Measurements from ENCODE around the gene LIN54. TPM values are rescaled to one million over a fixed set of nuclear protein-coding genes. Genes with fewer than 3 reads are reported as not detected.

Gene LIN54
- total and polyA plus RNA-seq, 9 of the 15 experiments (the other 6 are each of a cell fraction or from before 2014, with no cell fraction given) = 2.2 to 22.5 (median 15.8) TPM

- TF ChIP-seq RBM25 (IDR thresholded peaks at IDR 0.05; ENCODE audit: low read depth, low read length, severe bottlenecking) (no peak), MLLT1 (IDR thresholded peaks at IDR 0.05) (peak in 1 of 2 experiments; percentile 100), ZFP30 (CRISPR knock-in tag; IDR thresholded peaks at IDR 0.05; ENCODE audit: borderline replicate concordance) (no peak), STAT5A (IDR thresholded peaks at IDR 0.05; ENCODE audit: borderline replicate concordance, low read length) (peak; percentile 59; the same call in 1 of the 2 replicates), ZNF121 (CRISPR knock-in tag; conservative IDR thresholded peaks at IDR 0.05) (no peak), RERE (CRISPR knock-in tag; IDR thresholded peaks at IDR 0.05; ENCODE audit: borderline replicate concordance) (no peak), IRF9 (tag; IDR thresholded peaks at IDR 0.05) (no peak), ZNF778 (CRISPR knock-in tag; IDR thresholded peaks at IDR 0.05) (no peak), NR2C1 (IDR thresholded peaks at IDR 0.05) (peak; percentile 79), NR2C1 (tag; IDR thresholded peaks at IDR 0.05) (peak; percentile 62), EWSR1 (IDR thresholded peaks at IDR 0.05; ENCODE audit: borderline replicate concordance, low read depth, partially characterized antibody) (no peak), ZNF280A (IDR thresholded peaks at IDR 0.05; ENCODE audit: low read depth, partially characterized antibody) (no peak), KAT2B (IDR thresholded peaks at IDR 0.05; ENCODE audit: low read depth, low read length) (no peak), HMG20A (CRISPR knock-in tag; conservative IDR thresholded peaks at IDR 0.05) (no peak)
Measured at GRCh38 chr4:83034630-83035494, 24.2 kb upstream of the LIN54 start, which contains the start of gene COPS4 (continued).
